Right renal pelvis (tissue), 4 donors: ENCODE data around the gene MYCL. TPM values are rescaled to one million over a fixed set of nuclear protein-coding genes. Genes with fewer than 3 reads are reported as not detected.
A peak's percentile ranks its signal among the peaks of the same experiment; 100 is the strongest.

Experiments
- DNase-seq, 4 donors: peaks; one replicate each; pipeline ENCODE4 v3.0.0-alpha.2; 2013; ENCODE audit warnings: low read depth in 4 of 4, low spot score in 3 of 4, missing footprints in 1 of 4
- polyA plus RNA-seq, 4 donors: library from polyadenylated mRNA; unstranded; fragments of 120-200 nt; gene quantifications; one replicate each; pipeline ENCODE4 v1.2.1, GENCODE V29; 2013; ENCODE audit not compliant: insufficient read length in 4 of 4

MYCL gene
- polyA plus RNA-seq, 4 donors = 7.8 to 11.5 (median 9.6) TPM

GRCh38 chr1:39857126-39857878, 44.4 kb downstream of the MYCL start:
- no peak for DNase-seq

DNA sequence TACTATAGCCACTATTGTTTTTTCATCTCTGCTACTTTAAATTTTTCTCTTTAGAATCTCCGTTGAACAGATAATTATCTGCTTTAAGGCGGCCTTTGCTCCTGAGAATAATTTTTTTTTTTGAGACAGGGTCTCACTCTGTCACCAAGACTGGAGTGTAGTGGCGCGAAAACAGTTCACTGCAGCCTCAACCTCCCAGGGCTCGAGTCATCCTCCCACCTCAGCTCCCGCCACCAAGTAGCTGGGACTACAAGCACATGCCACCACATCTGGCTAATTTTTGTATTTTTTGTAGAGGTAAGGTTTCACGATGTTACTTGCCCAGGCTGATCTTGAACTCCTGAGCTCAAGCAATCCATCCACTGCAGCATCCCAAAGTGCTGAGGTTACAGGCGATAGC, 47.0 kb downstream of the MYCL start:
- no peak for DNase-seq

- DNase-seq = no peak
Observed at GRCh38 chr1:39854314-39854713, 47.4 kb downstream of the MYCL start.

DNA sequence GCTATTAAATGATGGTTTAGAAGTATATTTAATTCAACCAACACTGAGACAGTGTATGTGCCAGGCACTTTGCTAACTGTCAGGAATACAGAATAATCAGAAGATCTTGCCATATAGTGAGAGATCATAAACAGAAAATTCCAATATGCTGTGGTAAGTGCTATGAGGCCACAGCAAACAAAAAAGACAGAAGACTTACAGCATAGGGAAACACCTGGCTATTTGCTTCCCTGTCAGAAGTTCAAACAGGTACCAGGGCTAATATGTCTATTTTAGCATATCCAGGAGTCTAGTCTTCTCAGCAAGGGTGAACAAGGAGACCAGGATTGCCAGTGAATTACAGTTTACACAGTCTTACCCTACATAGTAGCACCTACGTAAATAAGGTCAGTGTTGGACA, 48.8 kb downstream of the MYCL start:
- no peak for DNase-seq

GRCh38 chr1:39852214-39852791, 49.4 kb downstream of the MYCL start:
- DNase-seq = peak in 2 of 4 donors; percentile 17 to 18

- no peak for DNase-seq
Observed at GRCh38 chr1:39850606-39851216, 51.0 kb downstream of the MYCL start.

DNA sequence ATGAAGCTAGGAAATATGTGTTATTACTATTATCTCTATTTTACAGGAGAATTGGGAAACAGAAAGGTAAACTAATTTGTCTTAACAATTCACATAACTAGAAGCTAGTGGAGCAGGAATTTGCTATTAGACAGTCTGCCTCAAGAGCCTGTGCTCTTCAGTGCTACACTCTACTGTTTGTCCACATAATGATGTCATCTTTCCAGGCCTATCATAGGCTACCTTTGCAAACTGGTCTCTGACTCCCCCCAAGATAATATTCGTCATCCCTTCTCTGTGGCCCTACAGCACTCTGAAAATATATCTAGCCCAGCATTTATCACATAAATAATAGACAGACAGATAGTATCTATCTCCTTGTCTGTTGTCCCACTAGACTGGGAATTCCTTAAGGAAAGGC, 52.5 kb downstream of the MYCL start:
- no peak for DNase-seq

DNA sequence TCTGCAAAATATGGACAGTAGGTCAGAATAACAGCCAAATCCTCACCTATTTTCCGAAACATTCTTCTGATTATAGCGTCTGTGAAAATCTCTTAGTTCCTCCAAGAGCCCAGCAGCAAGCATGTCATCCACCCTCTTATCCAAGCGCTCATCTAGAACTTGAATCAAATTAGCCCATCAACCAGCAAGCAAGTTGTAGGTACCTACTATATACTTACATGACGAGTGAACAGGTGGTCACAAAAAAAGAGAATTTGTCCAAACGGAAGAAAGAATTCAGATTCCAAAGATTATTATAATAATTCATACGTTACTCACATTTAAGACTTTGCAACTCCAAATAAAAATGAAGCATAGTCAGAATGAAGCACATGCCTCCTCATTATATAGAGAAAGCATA, 53.8 kb downstream of the MYCL start:
- no peak for DNase-seq

DNA sequence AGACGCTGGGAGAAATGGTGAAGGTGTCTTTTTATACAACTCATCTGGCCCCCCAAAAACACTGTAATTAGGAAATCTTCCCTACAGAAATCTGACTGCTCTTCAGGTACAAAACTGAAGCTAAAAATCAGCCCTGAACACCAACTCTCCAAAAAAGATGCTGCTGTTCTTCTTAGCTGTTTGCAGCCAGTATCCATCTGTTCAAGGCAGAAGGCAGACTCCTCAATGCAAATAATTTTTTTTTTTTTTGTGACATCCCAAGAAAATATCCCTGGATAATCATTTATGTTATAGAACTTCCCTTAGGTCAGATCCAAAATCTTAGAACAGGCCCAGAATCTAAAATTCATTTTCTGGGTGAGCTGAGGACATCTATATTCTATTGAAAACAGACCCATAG, 54.9 kb downstream of the MYCL start:
- DNase-seq = no peak

- peak; percentile 63 to 82 (median 70) for DNase-seq
Observed at GRCh38 chr1:39845569-39846566, 55.8 kb downstream of the MYCL start.

Other genes with a start within 250 kb of the MYCL start
- gene NT5C1A, start 229.8 kb downstream of the MYCL start, polyA plus RNA-seq = under 1 TPM; 0.37 to 0.69 (median 0.43) TPM
- gene HPCAL4, start 210.5 kb downstream of the MYCL start, polyA plus RNA-seq = 1 to 10 TPM in 2 of 4 donors, under 1 TPM in 2; 0.86 to 1.7 (median 1.0) TPM
- gene PPIE, start 163.0 kb downstream of the MYCL start, polyA plus RNA-seq = 10 to 100 TPM; 61.8 to 72.9 (median 70.7) TPM
- under 1 TPM; 0.17 to 0.47 (median 0.25) TPM for gene OXCT2, start 130.6 kb downstream of the MYCL start, polyA plus RNA-seq
- 1 to 10 TPM; 1.9 to 3.8 (median 2.6) TPM for gene BMP8B, start 113.1 kb downstream of the MYCL start, polyA plus RNA-seq
- gene TRIT1, start 18.4 kb downstream of the MYCL start, polyA plus RNA-seq = 10 to 100 TPM; 30.8 to 34.4 (median 32.3) TPM
- gene MFSD2A, start 53.2 kb upstream of the MYCL start, polyA plus RNA-seq = 1 to 10 TPM; 2.2 to 3.2 (median 2.8) TPM
- 100 to 1,000 TPM; 179 to 207 (median 194) TPM for gene CAP1, start 138.8 kb upstream of the MYCL start, polyA plus RNA-seq
- gene PPT1, start 195.3 kb upstream of the MYCL start, polyA plus RNA-seq = 100 to 1,000 TPM; 103 to 134 (median 122) TPM